Activated CD8-positive, alpha-beta memory T cell treated with anti-CD3 and anti-CD28 coated beads, Interleukin-2, amount 10 ng/mL, durations not matched to agents 7 days and 5 days (primary cell): ENCODE results near the gene TPCN2. TPM values are rescaled to one million over a fixed set of nuclear protein-coding genes. Genes with fewer than 3 reads are reported as not detected.

Experiments used
- ATAC-seq: fragments of 150-1000 bp; cut with Tn5 transposase; one replicate; pipeline ENCODE4 v1.10.0; 2021; ENCODE audit warnings: moderate library complexity
- CTCF ChIA-PET: fragments of 350-600 bp; sonication (Branson Sonifier 250); formaldehyde crosslinking; loops from one replicate; lab custom pipeline; 2021; ENCODE audit warnings: antibody characterized with exemption; lab: Charles Lee
- DNase-seq: peaks from one replicate; pipeline ENCODE4 v3.0.0-alpha.2; 2020
- H3K27ac Mint-ChIP-seq: one replicate; pipeline ENCODE4 v1.8.0; 2021; ENCODE audit warnings: mild to moderate bottlenecking, mixed read lengths
- H3K27me3 Mint-ChIP-seq: one replicate; pipeline ENCODE4 v1.8.0; 2021; ENCODE audit warnings: mixed read lengths
- H3K36me3 Mint-ChIP-seq: one replicate; pipeline ENCODE4 v1.8.0; 2021; ENCODE audit warnings: mild to moderate bottlenecking, mixed read lengths
- H3K4me1 Mint-ChIP-seq: one replicate; pipeline ENCODE4 v1.8.0; 2021; ENCODE audit warnings: mixed read lengths
- H3K4me3 Mint-ChIP-seq: one replicate; pipeline ENCODE4 v1.8.0; 2021; ENCODE audit warnings: mild to moderate bottlenecking, moderate library complexity, mixed read lengths
- H3K9me3 Mint-ChIP-seq: one replicate; pipeline ENCODE4 v1.8.0; 2022; ENCODE audit warnings: low read depth, mixed read lengths
- total RNA-seq, 2 experiments: library from RNA; stranded (reverse); gene quantifications; one replicate each; pipeline ENCODE4 v1.2.3, GENCODE V29; 2021

Gene TPCN2
- total RNA-seq, 2 experiments from 2014 or later, result 15.3 to 20.6 TPM

DNA sequence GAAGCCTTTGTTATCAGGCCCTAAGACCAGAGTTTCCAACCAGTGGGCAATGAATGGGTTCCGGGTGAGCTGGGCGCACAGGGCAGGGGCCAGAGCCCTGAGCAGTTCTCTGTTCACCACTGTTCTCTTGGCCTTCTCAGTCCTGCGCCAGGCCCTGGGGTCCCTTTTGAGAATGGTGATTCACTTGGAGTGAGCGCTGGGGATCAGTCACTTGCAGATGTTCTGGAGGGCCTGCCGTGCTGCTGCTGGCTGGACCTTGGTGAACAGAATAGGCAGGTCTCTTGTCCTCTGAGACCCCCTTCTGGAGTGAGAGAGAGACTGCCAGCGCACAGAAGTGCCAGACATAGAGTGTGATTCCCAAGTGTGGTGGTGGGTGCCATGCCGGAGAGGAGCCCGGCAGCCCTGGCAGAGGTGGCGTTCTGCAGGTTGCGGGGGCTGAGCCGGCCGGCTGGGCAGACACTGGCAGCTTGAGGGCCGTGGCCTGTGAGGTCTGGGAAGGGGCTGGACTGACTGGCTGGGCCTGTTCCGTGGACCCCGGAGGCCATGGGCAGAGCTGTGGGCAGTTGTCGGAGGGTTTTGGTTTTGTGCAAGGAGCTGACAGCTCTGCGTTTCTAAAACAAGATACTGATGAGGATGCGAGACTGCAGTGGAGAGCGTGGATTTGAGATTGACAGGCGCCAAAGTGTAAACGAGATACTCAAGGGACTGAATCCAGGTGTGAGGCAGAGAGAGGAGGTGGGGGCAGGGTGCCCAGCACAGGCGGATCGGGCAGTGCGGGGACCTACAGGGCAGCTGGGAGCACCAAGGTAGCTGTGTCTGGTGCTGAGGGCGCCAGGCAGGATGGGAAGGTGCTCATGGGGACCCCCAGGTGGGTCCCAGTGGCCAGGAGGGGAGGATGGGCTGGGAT is 12.3 kb downstream of the TPCN2 start:
- H3K9me3 Mint-ChIP-seq, result no peaks in the 10 kb centered on the region
- no peak overlapping the region for H3K4me3 Mint-ChIP-seq
- DNase-seq, result no peak
- H3K27me3 Mint-ChIP-seq, result no peaks in the 10 kb centered on the region
- H3K36me3 Mint-ChIP-seq, result no peaks in the 10 kb centered on the region
- ATAC-seq, result no peak
- CTCF ChIA-PET, result no interaction called here
- no peak overlapping the region for H3K27ac Mint-ChIP-seq
- H3K4me1 Mint-ChIP-seq, result peaks cover 5% of the 10 kb centered on the region

DNA sequence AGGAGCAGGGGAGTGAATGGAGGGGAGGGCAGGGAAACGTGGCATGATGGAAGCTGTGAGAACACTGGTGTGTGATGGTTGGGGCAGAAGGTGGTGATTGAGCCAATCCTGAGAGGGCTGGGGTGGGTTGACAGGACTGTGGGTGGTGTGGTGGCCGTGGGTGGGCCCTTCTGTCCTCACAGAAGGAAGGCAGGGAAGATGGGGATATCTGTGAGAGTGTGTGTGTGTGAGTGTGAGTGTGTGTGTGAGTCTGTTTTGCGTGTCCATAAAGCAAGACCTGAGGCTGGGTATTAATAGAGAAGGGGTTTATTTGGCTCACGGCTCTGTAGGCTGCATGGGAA is 13.0 kb downstream of the TPCN2 start:
- Mint-ChIP-seq H3K9me3 (no peaks in the 10 kb centered on the region), H3K27me3 (no peaks in the 10 kb centered on the region), H3K36me3 (no peaks in the 10 kb centered on the region), H3K27ac (no peak overlapping the region), H3K4me1 (peaks cover 2% of the 10 kb centered on the region), H3K4me3 (no peak overlapping the region)
- ATAC-seq (no peak), DNase-seq (no peak)
- CTCF ChIA-PET, result no interaction called here

DNA sequence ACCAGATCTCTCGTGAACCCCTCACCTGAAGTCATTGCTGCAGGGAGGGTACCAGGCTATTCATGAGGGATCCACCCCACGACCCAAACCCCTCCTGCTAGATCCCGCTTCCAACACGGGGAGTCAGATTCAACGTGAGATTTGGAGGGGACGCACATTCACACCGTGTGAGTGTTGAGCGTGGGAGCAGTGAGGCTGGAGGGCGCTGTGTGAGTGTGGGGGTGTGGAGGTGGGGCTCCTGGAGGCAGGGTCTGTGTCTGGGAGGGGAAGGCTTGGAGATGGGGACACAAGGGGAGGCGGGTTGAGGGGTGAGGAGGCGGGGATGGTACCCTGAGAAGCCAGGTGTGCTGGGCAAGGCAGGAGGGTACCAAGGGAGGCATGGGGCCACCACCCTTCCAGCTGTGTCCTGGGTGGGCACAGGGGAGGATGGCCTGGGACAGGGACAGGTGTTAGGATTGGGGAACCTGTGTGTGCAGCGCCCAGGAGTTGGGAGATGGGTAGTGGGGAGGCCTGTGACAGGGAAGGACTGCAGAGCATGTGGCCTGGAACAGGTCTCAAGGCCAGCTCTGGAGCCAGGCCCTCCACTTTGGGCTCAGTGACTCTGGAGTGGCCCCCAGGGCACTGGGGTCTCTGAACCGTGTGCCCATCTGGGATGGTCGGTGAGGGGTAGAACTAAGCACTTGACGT is 13.6 kb downstream of the TPCN2 start:
- Mint-ChIP-seq H3K36me3 (no peaks in the 10 kb centered on the region), H3K27ac (no peak overlapping the region), H3K27me3 (no peaks in the 10 kb centered on the region), H3K9me3 (no peaks in the 10 kb centered on the region), H3K4me1 (no peaks in the 10 kb centered on the region), H3K4me3 (no peak overlapping the region)
- DNase-seq (no peak), ATAC-seq (no peak)
- CTCF ChIA-PET, result no interaction called here

DNA sequence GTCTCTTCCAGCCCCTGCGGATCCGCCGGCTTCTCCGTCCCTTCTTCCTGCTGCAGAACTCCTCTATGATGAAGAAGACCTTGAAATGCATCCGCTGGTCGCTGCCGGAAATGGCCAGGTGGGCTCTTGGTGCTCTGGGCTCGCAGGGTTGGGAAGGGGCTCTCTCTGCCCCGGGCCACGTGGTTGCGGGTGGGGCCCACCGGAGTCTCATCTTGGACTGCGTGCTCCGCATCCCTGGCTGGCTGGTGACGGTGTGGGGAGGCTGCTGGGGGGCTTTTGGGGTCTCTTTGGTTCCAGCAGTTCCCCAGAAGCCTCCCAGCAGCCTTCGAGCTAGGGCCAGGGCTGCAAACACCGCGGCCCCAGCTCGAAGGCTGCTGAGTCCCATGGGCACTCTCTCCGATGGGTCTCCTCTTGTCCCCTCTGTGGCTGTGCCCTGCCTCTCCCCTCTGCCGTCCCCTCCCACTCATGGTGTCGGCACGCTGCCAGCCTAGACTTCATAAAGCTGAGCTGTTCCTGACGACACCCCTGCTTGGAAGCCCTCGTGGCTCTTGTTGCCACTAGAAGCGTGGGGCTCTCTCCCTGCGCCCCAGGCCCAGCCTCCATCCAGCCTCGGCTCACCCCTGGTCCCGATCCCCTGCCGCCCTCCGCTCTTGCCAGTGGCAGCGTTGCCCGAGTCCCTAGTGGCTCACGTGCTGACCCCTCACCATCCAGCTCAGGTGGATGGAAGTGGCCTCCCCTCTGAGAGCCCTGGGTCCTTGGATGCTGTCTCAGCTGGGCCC is 14.3 kb downstream of the TPCN2 start:
- no peak overlapping the region for H3K4me3 Mint-ChIP-seq
- ATAC-seq, result no peak
- CTCF ChIA-PET, result no interaction called here
- no peak for DNase-seq
- H3K27ac Mint-ChIP-seq, result no peak overlapping the region
- H3K27me3 Mint-ChIP-seq, result no peaks in the 10 kb centered on the region
- H3K4me1 Mint-ChIP-seq, result no peaks in the 10 kb centered on the region
- no peaks in the 10 kb centered on the region for H3K36me3 Mint-ChIP-seq
- H3K9me3 Mint-ChIP-seq, result no peaks in the 10 kb centered on the region

DNA sequence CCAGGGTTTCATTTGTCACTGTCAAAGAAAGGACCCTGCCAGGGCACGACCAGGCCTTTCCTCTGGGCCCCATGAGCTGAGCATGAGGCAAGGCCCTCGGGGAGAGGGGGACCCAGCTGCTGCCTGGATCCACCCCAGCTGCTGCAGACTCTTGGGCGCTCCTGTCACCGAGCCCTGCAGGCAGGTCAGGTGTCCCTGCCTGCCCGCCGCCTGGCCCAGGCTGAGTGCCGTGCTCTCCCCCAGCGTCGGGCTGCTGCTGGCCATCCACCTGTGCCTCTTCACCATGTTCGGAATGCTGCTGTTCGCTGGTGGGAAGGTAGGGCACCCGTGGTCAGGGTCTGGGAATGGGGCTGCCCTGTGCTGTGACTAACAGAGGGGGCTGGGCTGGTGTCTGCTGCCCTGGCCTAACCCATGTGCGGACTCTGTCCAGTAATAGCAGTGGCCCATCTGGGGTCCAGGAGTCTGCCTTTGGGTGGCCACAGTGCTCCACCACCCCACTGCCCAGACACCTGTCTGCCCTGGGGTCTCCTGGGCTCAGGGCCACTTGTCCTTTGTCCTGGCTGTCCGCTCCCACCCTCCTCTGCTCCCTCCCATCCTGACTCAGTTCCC is 15.0 kb downstream of the TPCN2 start:
- Mint-ChIP-seq H3K27ac (no peak overlapping the region), H3K27me3 (no peaks in the 10 kb centered on the region), H3K9me3 (no peaks in the 10 kb centered on the region), H3K4me1 (no peaks in the 10 kb centered on the region), H3K4me3 (no peak overlapping the region), H3K36me3 (no peaks in the 10 kb centered on the region)
- DNase-seq (no peak), ATAC-seq (no peak)
- CTCF ChIA-PET, result no interaction called here

DNA sequence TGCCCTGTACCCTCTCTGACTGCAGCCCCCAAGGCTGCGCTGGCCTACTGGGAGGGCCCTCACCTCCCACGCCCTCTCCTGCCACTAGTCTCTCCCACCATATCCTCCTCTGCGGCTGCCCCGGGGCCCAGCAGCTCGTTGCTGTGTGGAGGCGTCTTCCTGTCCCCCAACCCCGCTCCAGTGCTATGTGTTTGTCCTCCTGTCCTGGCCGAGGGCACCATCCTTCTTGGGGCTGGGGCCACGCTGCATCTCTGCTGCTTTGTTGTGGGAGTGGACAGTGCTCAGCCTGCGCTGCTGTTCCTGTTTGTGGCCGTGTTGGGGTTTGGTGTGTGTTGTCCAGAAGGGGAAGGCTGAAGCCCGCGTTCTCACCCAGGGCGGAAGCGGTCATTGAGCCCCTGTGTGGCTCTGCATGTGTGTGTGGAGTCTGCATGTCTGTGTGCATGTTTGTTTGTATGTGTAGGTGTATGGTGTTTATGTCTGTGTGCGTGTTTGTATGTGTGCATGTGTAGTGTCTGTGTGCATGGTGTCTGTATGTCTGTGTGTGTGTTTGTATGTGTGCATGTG is 15.7 kb downstream of the TPCN2 start:
- CTCF ChIA-PET, result no interaction called here
- no peak overlapping the region for H3K27ac Mint-ChIP-seq

DNA sequence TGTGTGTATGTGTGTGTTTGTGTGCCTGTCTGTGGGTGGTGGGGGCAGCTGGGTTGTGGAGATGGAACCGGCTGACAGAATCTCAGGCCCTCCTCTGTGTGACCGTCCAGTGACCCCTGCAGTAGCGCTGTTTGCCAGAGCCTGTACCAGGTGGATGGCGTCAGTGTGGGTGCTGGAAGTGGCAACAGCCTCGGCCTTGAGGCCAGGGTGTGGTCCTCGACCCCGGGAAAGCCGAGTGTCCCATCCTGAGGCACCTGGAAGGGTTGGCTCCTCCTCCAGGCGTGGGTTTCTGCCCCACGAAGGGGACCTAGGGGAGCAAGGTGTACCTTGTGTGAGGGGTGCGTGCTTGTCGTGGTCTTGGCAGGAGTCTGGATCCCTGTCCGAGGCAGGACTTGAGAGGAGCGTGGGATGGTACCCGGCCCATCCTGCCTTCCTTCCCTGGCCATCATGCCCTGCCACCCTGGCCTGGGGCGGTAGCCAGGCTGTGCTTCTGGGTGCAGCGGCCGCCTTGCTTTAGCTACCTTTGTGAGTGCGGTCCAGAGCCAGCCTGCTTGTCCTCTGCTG is 16.5 kb downstream of the TPCN2 start:
- DNase-seq (no peak), ATAC-seq (no peak)
- H3K4me3 Mint-ChIP-seq, result no peak overlapping the region
- H3K4me1 Mint-ChIP-seq, result no peaks in the 10 kb centered on the region
- no peaks in the 10 kb centered on the region for H3K27me3 Mint-ChIP-seq
- CTCF ChIA-PET, result no interaction called here
- H3K36me3 Mint-ChIP-seq, result no peaks in the 10 kb centered on the region
- no peak overlapping the region for H3K27ac Mint-ChIP-seq
- H3K9me3 Mint-ChIP-seq, result no peaks in the 10 kb centered on the region

More for the DNA sequence above, 15.7 kb downstream of the TPCN2 start:
- ATAC-seq (no peak), DNase-seq (no peak)
- no peaks in the 10 kb centered on the region for H3K9me3 Mint-ChIP-seq
- no peaks in the 10 kb centered on the region for H3K36me3 Mint-ChIP-seq
- H3K4me3 Mint-ChIP-seq, result no peak overlapping the region
- H3K27me3 Mint-ChIP-seq, result no peaks in the 10 kb centered on the region
- no peaks in the 10 kb centered on the region for H3K4me1 Mint-ChIP-seq

DNA sequence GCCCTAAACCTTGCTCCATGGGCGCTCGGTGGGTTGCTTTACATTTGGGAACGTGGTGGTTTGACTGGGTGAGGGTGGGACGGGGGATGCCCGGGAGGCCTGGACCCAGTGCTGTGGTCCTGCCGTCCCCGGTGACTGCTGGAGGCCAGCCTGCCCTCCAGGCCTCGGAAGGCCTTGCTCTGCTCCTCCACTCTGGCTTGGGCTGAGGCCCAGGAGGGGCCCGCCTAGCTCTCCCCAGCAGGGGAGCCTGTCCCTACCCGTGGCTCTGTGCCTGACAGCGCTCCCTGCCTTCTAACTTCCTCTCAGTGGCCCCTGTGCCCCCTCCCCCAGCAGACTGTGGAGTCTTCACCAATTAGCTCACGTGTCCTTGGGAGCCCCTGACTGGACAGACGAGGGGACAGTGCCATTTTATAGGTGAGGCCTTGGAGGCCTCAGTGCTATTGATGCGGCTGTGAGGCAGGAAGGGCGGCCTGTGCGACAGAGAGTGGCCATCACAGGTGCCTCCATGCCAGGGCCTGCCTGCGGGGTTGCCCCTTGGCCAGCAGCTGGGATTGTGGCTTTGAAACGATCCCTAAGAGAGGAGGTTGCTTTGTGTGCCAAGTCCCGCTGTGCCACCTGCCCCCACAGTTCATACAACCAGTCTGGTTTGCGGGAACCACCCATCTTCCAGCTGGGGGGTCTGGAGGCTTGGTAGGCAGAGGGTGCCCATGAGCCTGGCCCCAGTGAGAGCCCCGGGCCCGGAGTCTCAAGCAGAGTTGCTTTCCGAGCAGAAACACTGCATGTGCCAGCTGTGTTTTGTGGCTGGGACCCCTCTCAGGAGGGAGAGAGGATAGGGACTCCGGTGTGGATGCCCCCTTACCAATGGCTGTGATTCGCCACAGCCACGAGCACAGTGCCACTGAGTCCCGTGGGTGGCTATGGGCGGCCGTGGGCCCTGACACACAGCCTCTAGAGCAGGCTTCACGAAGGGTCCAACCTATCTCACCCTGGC is 17.7 kb downstream of the TPCN2 start:
- DNase-seq, result no peak
- CTCF ChIA-PET, result interaction anchor here (0.6 kb wide), 1 partner anchor 41 kb away, joined by 3 read pairs; no protein-coding TSS in a partner anchor
- ATAC-seq, result no peak

DNA sequence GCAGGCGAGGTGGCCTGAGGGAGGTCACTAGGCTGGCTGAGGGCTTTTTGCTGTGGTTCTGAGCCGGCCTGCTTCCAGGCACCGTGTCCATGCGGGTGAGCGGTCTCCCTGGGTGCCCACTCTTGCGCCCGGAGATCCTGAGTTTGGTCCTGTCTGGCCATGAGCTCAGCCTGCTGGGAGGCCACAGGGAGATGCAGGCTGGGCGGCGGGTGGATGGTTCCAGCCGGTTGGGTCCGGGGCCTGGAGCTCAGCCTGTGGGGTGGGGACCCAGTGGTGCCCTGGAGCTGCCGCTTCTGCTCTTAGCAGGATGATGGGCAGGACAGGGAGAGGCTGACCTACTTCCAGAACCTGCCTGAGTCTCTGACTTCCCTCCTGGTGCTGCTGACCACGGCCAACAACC is 18.5 kb downstream of the TPCN2 start:
- CTCF ChIA-PET, result no interaction called here
- no peak for ATAC-seq
- H3K27me3 Mint-ChIP-seq, result no peaks in the 10 kb centered on the region
- no peaks in the 10 kb centered on the region for H3K9me3 Mint-ChIP-seq
- no peaks in the 10 kb centered on the region for H3K36me3 Mint-ChIP-seq
- no peaks in the 10 kb centered on the region for H3K4me1 Mint-ChIP-seq
- no peak for DNase-seq
- H3K4me3 Mint-ChIP-seq, result no peak overlapping the region
- no peak overlapping the region for H3K27ac Mint-ChIP-seq

More for the DNA sequence above, 17.7 kb downstream of the TPCN2 start:
- Mint-ChIP-seq H3K4me3 (no peak overlapping the region), H3K9me3 (no peaks in the 10 kb centered on the region), H3K4me1 (no peaks in the 10 kb centered on the region), H3K27ac (no peak overlapping the region), H3K27me3 (no peaks in the 10 kb centered on the region), H3K36me3 (no peaks in the 10 kb centered on the region)

DNA sequence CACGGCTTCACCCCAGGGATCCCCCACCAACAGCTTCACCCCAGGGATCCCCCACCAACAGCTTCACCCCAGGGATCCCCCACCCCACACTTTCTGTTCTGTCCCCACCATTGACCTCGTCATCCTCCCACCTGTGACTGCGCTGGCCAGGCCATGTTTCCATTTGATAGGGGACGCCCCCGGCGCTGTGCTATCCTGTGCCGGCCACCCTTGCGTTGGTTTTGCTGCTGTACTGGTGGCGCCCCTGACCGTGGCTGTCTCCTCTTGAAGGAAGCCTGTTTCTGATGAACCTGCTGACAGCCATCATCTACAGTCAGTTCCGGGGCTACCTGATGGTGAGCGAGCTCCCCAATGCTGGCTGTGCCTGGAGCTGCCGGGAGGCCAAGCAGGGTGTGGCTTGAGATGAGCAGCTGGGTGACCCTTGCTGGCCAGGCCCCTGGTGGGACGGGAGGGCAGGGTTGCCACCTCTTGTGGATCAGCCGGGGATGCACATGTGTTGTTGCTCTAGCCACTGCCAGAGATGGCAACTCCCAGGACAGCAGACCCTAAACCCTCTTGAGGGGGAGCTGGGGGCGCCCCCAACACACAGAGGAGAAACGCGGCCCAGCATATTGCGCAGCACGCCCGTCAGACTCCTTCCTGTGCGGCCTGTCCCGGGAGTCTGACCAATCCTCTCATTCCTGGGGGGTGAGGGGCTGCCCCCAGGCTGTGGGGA is 22.5 kb downstream of the TPCN2 start:
- Mint-ChIP-seq H3K27me3 (no peaks in the 10 kb centered on the region), H3K4me3 (no peak overlapping the region), H3K36me3 (no peaks in the 10 kb centered on the region), H3K4me1 (peaks cover 5% of the 10 kb centered on the region), H3K27ac (no peak overlapping the region), H3K9me3 (no peaks in the 10 kb centered on the region)
- no peak for ATAC-seq
- no peak for DNase-seq
- CTCF ChIA-PET, result no interaction called here

DNA sequence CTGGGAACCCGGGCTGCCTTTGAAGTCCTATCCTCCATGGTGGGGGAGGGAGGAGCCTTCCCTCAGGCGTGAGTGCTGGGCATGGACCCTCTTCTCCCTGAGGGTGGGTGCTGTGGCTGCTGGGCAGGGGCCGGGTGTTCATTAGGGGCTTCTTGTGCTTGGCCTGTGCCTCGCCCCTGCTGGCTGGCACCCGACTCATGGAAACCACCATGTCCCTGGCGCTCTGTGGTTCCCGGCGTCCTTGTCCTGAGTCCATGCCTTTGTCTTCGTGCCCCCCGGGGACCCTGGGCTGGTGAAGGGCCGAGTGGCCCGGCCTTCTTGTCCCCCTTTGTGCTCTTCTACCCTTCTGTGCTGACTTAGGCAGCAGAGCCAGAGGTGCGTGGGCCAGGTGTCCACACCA is 23.2 kb downstream of the TPCN2 start:
- DNase-seq, result no peak
- Mint-ChIP-seq H3K4me1 (peaks cover 5% of the 10 kb centered on the region), H3K9me3 (no peaks in the 10 kb centered on the region), H3K4me3 (no peak overlapping the region), H3K27ac (no peak overlapping the region), H3K36me3 (no peaks in the 10 kb centered on the region), H3K27me3 (no peaks in the 10 kb centered on the region)
- no peak for ATAC-seq
- CTCF ChIA-PET, result no interaction called here
